Measurements from ENCODE around the gene LRCH1. TPM values are rescaled to one million over a fixed set of nuclear protein-coding genes. Genes with fewer than 3 reads are reported as not detected.

Gene LRCH1
- total RNA-seq, 4 donors from 2014 or later = 42.7 to 66.0 (median 53.1) TPM

DNA sequence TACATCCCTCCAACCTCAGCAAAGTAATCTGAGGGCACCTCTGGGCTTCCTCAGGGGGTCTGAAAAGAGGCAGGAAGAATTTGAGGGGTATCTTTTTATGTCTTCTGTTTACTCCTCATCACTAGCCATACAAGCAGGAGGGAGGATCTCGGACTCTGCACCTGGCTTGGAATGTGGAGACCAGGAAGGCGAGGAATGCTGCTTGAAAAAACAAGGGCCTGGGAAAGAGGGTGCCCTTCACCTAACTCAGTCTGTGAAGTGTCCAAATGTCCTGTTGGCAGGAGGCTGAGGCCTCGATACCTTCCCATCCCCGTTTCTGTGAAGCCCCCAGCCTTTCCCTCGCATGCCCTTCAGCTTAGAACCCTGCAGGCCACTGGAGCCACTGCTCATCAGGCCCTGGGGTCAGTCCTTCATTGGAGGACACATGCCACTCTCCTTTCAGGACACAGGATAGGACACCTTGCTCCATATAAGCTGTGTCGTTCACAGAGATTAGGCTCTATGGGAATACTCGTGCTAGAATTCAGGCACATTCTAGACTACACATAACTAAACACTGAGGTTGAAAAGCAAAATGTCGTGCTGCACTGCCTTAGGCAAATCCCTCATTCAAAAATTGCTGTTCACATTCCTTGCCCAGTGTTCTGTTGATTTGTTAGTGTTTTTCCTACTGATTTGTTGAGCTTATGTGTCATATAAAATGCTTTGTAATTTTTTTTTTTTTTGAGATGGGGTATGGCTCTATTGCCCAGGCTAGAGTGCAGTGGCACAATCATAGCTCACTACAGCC, 194.3 kb downstream of the LRCH1 start:
- Histone ChIP-seq H3K9me3 (no peaks in the 10 kb centered on the region), H3K36me3 (peaks cover 8 to 82% (median 66%) of the 10 kb centered on the region in 4 donors), H3K27me3 (no peaks in the 10 kb centered on the region), H3K4me3 (no peak overlapping the region), H3K4me1 (peaks cover 0 to 5% (median 0%) of the 10 kb centered on the region in 4 donors), H3K27ac (replicated peaks in 1 of 4) (no peak overlapping the region)
- WGBS = 98% methylated on average over 8 of the region's 8 CpGs
- no peak for TF ChIP-seq POLR2AphosphoS5 (IDR thresholded peaks at IDR 0.05)
- TF ChIP-seq EP300 (IDR thresholded peaks at IDR 0.05) = no peak
- TF ChIP-seq POLR2A (IDR thresholded peaks at IDR 0.05; ENCODE audit: low read depth) = no peak
- TF ChIP-seq, protein P1, sequence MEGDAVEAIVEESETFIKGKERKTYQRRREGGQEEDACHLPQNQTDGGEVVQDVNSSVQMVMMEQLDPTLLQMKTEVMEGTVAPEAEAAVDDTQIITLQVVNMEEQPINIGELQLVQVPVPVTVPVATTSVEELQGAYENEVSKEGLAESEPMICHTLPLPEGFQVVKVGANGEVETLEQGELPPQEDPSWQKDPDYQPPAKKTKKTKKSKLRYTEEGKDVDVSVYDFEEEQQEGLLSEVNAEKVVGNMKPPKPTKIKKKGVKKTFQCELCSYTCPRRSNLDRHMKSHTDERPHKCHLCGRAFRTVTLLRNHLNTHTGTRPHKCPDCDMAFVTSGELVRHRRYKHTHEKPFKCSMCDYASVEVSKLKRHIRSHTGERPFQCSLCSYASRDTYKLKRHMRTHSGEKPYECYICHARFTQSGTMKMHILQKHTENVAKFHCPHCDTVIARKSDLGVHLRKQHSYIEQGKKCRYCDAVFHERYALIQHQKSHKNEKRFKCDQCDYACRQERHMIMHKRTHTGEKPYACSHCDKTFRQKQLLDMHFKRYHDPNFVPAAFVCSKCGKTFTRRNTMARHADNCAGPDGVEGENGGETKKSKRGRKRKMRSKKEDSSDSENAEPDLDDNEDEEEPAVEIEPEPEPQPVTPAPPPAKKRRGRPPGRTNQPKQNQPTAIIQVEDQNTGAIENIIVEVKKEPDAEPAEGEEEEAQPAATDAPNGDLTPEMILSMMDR (IDR thresholded peaks at IDR 0.05) = no peak
- intact Hi-C loops (cut with DNase I) = no loop called here
- DNase-seq (ENCODE audit: extremely low spot score) = no peak

DNA sequence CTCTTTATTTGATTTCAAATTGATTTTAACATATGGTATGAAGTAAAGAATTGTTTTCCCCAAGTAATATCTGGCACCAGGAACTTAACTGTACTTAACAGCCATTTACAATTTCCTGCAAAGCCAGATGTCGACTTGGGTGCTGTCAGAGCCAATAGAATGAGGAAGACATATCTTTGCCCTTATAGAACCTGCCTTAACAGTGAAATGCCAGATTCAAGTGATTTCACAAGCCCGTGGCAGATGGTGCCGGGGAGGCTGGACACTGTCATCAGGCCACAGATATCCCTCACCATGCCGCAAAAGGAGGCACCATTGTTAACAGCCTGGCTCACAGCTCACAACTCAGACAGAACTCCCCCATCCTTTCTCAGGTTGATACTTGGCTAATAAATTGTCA, 195.3 kb downstream of the LRCH1 start:
- Histone ChIP-seq H3K9me3 (no peaks in the 10 kb centered on the region), H3K27me3 (no peaks in the 10 kb centered on the region), H3K4me1 (peaks cover 0 to 5% (median 0%) of the 10 kb centered on the region in 4 donors), H3K36me3 (peaks cover 8 to 83% (median 62%) of the 10 kb centered on the region in 4 donors), H3K4me3 (no peak overlapping the region), H3K27ac (replicated peaks in 1 of 4) (no peak overlapping the region)
- TF ChIP-seq POLR2A (IDR thresholded peaks at IDR 0.05; ENCODE audit: low read depth) (no peak), POLR2AphosphoS5 (IDR thresholded peaks at IDR 0.05) (no peak), EP300 (IDR thresholded peaks at IDR 0.05) (no peak)
- TF ChIP-seq, protein P1 (IDR thresholded peaks at IDR 0.05) = no peak
- no peak for DNase-seq (ENCODE audit: extremely low spot score)
- WGBS = 81% methylated on average over 4 of the region's 4 CpGs
- intact Hi-C loops (cut with DNase I) = no loop called here

DNA sequence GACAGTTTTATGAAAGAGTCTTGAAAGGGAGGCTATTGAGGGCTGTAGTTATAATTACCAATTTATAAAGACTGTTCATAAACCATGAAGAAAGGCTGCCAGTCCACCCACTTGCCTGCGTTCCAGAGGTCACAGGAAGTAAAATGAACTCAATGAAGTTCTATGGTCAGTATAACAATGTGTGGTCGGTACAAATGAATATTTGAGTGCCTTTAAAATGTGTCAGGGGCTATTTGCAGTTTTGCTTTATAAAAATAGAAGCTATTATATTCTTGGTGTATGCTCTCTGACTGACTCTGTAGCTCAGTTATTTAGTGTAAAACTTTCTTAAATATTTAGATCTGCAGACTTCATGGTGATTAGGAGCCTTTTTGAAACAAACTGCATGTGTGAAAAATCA, 197.0 kb downstream of the LRCH1 start:
- WGBS = 50% methylated on average over 2 of the region's 2 CpGs
- no peak for TF ChIP-seq EP300 (IDR thresholded peaks at IDR 0.05)
- TF ChIP-seq POLR2A (IDR thresholded peaks at IDR 0.05; ENCODE audit: low read depth) = no peak
- no peak for TF ChIP-seq POLR2AphosphoS5 (IDR thresholded peaks at IDR 0.05)
- TF ChIP-seq, protein P1 (IDR thresholded peaks at IDR 0.05) = no peak
- Histone ChIP-seq H3K27me3 (no peaks in the 10 kb centered on the region), H3K9me3 (no peaks in the 10 kb centered on the region), H3K36me3 (peaks cover 8 to 75% (median 58%) of the 10 kb centered on the region in 4 donors), H3K4me3 (no peak overlapping the region), H3K27ac (replicated peaks in 1 of 4) (no peak overlapping the region), H3K4me1 (peaks cover 0 to 5% (median 0%) of the 10 kb centered on the region in 4 donors)
- DNase-seq (ENCODE audit: extremely low spot score) = no peak
- intact Hi-C loops (cut with DNase I) = no loop called here

DNA sequence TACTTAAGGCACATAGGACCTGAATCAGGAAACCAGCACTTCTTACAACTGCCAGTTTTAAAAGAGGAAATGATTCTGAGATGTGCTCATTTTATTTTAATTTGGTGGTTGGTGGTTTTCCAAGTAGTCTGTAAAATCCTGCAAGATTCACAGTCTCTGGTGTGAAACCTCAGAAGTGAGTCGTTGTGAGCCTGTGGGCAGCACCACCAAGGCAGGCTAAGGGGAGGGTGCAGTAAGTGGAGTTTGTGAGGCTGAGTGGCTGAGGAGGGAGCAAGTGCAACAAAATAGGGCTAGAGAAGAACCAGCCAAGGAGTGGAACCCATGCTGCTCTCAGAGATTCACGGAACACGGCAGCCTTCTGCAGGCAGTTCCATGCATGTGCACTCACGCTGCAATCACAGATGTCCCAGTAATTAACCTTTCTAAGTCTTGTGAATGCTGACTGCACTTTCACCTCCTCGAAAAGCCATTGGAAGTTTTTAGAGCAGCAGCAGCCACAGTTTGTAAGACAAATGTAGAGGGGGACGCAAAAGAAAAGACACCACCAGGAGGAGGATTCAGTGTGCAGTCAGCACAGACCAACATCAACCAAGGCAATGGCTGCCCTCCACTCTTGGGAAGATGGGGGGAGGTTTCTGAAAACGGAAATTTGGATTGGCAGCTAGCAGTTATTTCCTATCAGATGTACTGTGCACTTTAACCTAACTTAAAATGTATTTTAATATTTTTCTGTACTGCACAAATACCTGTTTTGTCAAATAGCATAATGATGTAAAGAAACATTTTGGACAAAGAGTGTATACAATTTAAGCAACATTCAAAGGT, 199.1 kb downstream of the LRCH1 start:
- Histone ChIP-seq H3K27me3 (no peaks in the 10 kb centered on the region), H3K27ac (replicated peaks in 1 of 4) (no peak overlapping the region), H3K4me3 (no peak overlapping the region), H3K36me3 (peaks cover 8 to 55% (median 46%) of the 10 kb centered on the region in 4 donors), H3K9me3 (no peaks in the 10 kb centered on the region), H3K4me1 (peaks cover 0 to 9% (median 4%) of the 10 kb centered on the region in 4 donors)
- TF ChIP-seq POLR2A (IDR thresholded peaks at IDR 0.05; ENCODE audit: low read depth) (no peak), POLR2AphosphoS5 (IDR thresholded peaks at IDR 0.05) (no peak), EP300 (IDR thresholded peaks at IDR 0.05) (no peak)
- TF ChIP-seq, protein P1 (IDR thresholded peaks at IDR 0.05) = no peak
- no peak for DNase-seq (ENCODE audit: extremely low spot score)
- intact Hi-C loops (cut with DNase I) = no loop called here
- 59% methylated on average over 7 of the region's 7 CpGs for WGBS

Measured in esophagus muscularis mucosa (tissue), 4 donors.